Endothelial cell of umbilical vein (primary cell): ENCODE data around the gene MAP1LC3C. TPM values are rescaled to one million over a fixed set of nuclear protein-coding genes. Genes with fewer than 3 reads are reported as not detected.

ENCODE experiments used
- BruUV-seq: library from RNA; stranded (reverse); fragments of 400-500 nt; replicated peaks from 2 replicates; lab custom pipeline; 2021; lab: Mats Ljungman, UMichigan
- CTCF ChIA-PET: fragments of 300-600, 350-600 bp; sonication (Branson Sonifier 250); formaldehyde crosslinking; loops from one replicate; lab custom pipeline; 2021; ENCODE audit warnings: antibody characterized with exemption, inconsistent platforms; lab: Charles Lee
- POLR2A ChIA-PET: fragments of 300-600, 350-600 bp; sonication (Branson Sonifier 250); formaldehyde crosslinking; loops from one replicate; lab custom pipeline; 2021; ENCODE audit warnings: antibody characterized with exemption, inconsistent platforms; lab: Charles Lee
- DNase-seq: peaks from one replicate; pipeline ENCODE4 v3.0.0-alpha.2; 2011; ENCODE audit warnings: low read depth, low spot score
- FAIRE-seq: peaks from 2 replicates; lab custom pipeline; 2011; peaks lifted over from hg19 to GRCh38; lab: Jason Lieb, UNC
- H2AFZ ChIP-seq: 2 replicates; pipeline ENCODE4 v1.6.0; 2012; ENCODE audit warnings: low read depth, low read length, control low read depth, inconsistent platforms
- H3K27ac ChIP-seq: 2 replicates; pipeline ENCODE4 v1.5.1; 2011; ENCODE audit warnings: low read depth, mild to moderate bottlenecking, control low read depth, low read length, moderate library complexity; ENCODE audit not compliant: insufficient read depth
- H3K27me3 ChIP-seq, 2 experiments: 2 replicates each; pipeline versions ENCODE4 v1.6.0 to v1.6.1; 2011; ENCODE audit warnings: low read length in 2 of 2, mixed read lengths in 1 of 2; ENCODE audit not compliant: control insufficient read depth in 2 of 2, insufficient read depth in 2 of 2
- H3K36me3 ChIP-seq, 2 experiments: 2 replicates in 1 of 2; 3 replicates in 1 of 2; pipeline ENCODE4 v1.5.1; 2011; ENCODE audit warnings: low read length in 2 of 2, mild to moderate bottlenecking in 1 of 2, moderate library complexity in 1 of 2; ENCODE audit not compliant: control insufficient read depth in 2 of 2, insufficient read depth in 2 of 2; ENCODE audit errors: extremely low read depth in 1 of 2
- H3K4me1 ChIP-seq: 3 replicates; pipeline ENCODE4 v1.5.1; 2011; ENCODE audit warnings: mild to moderate bottlenecking, low read length; ENCODE audit not compliant: control insufficient read depth, insufficient read depth; ENCODE audit errors: extremely low read depth
- H3K4me2 ChIP-seq: 2 replicates; pipeline ENCODE4 v1.6.1; 2011; ENCODE audit warnings: low read length, control low read depth, mixed read lengths; ENCODE audit not compliant: insufficient read depth
- H3K4me3 ChIP-seq, 3 experiments: fragments of 200-600 bp in 1 of 3; sonication (generic), shearing (Covaris generic) in 1 of 3; replicated peaks in 1 of 3; 2 replicates each; pipeline ENCODE4 v1.5.1; 2011 to 2016; ENCODE audit warnings: control low read depth in 3 of 3, low read length in 3 of 3, mild to moderate bottlenecking in 2 of 3, inconsistent platforms in 1 of 3, low read depth in 1 of 3, moderate library complexity in 1 of 3; ENCODE audit not compliant: insufficient read depth in 1 of 3
- H3K79me2 ChIP-seq: 2 replicates; pipeline ENCODE4 v1.6.0; 2012; ENCODE audit warnings: low read length, inconsistent platforms; ENCODE audit not compliant: control insufficient read depth, insufficient read depth
- H3K9ac ChIP-seq: replicated peaks from 2 replicates; pipeline ENCODE3; 2011; ENCODE audit warnings: low read length, control low read depth; ENCODE audit not compliant: insufficient read depth; ENCODE audit errors: extremely low read depth
- H3K9me1 ChIP-seq: replicated peaks from 3 replicates; pipeline ENCODE4 v1.6.0; 2011; ENCODE audit warnings: mild to moderate bottlenecking, low read length; ENCODE audit not compliant: control insufficient read depth, insufficient read depth; ENCODE audit errors: extremely low read depth
- H3K9me3 ChIP-seq: replicated peaks from 2 replicates; pipeline ENCODE4 v1.5.1; 2012; ENCODE audit warnings: low read length, inconsistent platforms; ENCODE audit not compliant: control insufficient read depth, insufficient read depth
- H4K20me1 ChIP-seq: replicated peaks from 2 replicates; pipeline ENCODE3; 2011; ENCODE audit warnings: mild to moderate bottlenecking, low read length; ENCODE audit not compliant: control insufficient read depth, insufficient read depth; ENCODE audit errors: extremely low read depth
- CTCF ChIP-seq, 2 donors: IDR thresholded peaks; 1 replicate in 1 of 2; 2 replicates in 1 of 2; pipeline ENCODE4 v1.5.1; 2011; ENCODE audit warnings: low read length in 2 of 2, mild to moderate bottlenecking in 2 of 2, moderate library complexity in 2 of 2, control low read depth in 1 of 2, inconsistent platforms in 1 of 2, low read depth in 1 of 2; ENCODE audit not compliant: insufficient read depth in 1 of 2; ENCODE audit errors: extremely low read depth in 1 of 2
- EZH2 ChIP-seq: IDR thresholded peaks from 2 replicates; pipeline ENCODE4 v1.6.1; 2012; ENCODE audit warnings: borderline replicate concordance, low read depth, mild to moderate bottlenecking, moderate library complexity, low read length, inconsistent platforms; ENCODE audit not compliant: severe bottlenecking
- FOS ChIP-seq: IDR thresholded peaks from 2 replicates; pipeline ENCODE4 v1.6.1; 2011; ENCODE audit warnings: mild to moderate bottlenecking, low read length, moderate library complexity, borderline replicate concordance; ENCODE audit not compliant: insufficient read depth
- GATA2 ChIP-seq: IDR thresholded peaks from 2 replicates; pipeline ENCODE4 v1.7.0; 2011; ENCODE audit warnings: low read depth, mild to moderate bottlenecking, moderate library complexity, mixed read lengths, low read length; ENCODE audit not compliant: insufficient read length, insufficient read depth
- MAX ChIP-seq: IDR thresholded peaks from 2 replicates; pipeline ENCODE4 v1.6.1; 2011; ENCODE audit not compliant: insufficient read depth, insufficient read length
- MYC ChIP-seq: IDR thresholded peaks from one replicate; pipeline ENCODE4 v1.6.1; 2011; ENCODE audit warnings: mild to moderate bottlenecking, low read depth, low read length
- POLR2A ChIP-seq: IDR thresholded peaks from 2 replicates; pipeline ENCODE4 v1.6.1; 2012; ENCODE audit warnings: low read depth, mild to moderate bottlenecking, control low read depth, low read length
- POLR2AphosphoS5 ChIP-seq: IDR thresholded peaks from 2 replicates; pipeline ENCODE4 v1.6.1; 2012; ENCODE audit warnings: low read depth, mild to moderate bottlenecking, control low read depth, low read length, moderate library complexity; ENCODE audit not compliant: insufficient read depth
- dilution Hi-C: fragments of 300-500 bp; cut with MboI; formaldehyde crosslinking; loops from one replicate; pipeline ENCODE4 v1.15.0; 2019; ENCODE audit warnings: low sequenced_read_pairs; ENCODE audit not compliant: extremely low pct_ligation_motif_present
- intact Hi-C: fragments of 100-400 bp; cut with micrococcal nuclease; formaldehyde crosslinking; loops from one replicate; pipeline ENCODE4 v1.10.0; 2022
- polyA plus RNA-seq, 4 experiments: library from polyadenylated mRNA; depleted of rRNA in 3 of 4; stranded (reverse) in 3 of 4; unstranded in 1 of 4; fragments of >200 nt; gene quantifications; 2 replicates each; pipeline versions ENCODE4 v1.2.1 to v1.2.3, GENCODE V29; 2011 to 2012; ENCODE audit warnings: missing spikeins in 1 of 4
- total RNA-seq: library from RNA; stranded (reverse); gene quantifications from 2 replicates; pipeline ENCODE4 v1.2.3, GENCODE V29; 2021

Gene MAP1LC3C
- total and polyA plus RNA-seq, 2 donors (not counting 3 experiments of a cell fraction or from before 2014, with no cell fraction given) = not detected

- no peak overlapping the region for H3K4me2 ChIP-seq
- no peaks in the 10 kb centered on the region for H3K27me3 ChIP-seq
- FAIRE-seq = no peak
- H3K27ac ChIP-seq = no peak overlapping the region
- H2AFZ ChIP-seq = no peak overlapping the region
- H3K79me2 ChIP-seq = no peaks in the 10 kb centered on the region
- no peaks in the 10 kb centered on the region for H3K36me3 ChIP-seq
- no peaks in the 10 kb centered on the region for H3K9me1 ChIP-seq
- no peak overlapping the region for H3K9ac ChIP-seq
- POLR2A ChIA-PET = no interaction called here
- H3K4me1 ChIP-seq = no peaks in the 10 kb centered on the region
- CTCF ChIA-PET = no interaction called here
- TF ChIP-seq POLR2AphosphoS5 = no peak
- TF ChIP-seq POLR2A = no peak
- no peak for TF ChIP-seq CTCF (IDR thresholded peaks at IDR 0.05; ENCODE audit: extremely low read depth in 1 of 2, insufficient read depth in 1 of 2, low read depth in 1 of 2, low read length in 2 of 2)
- no peak for TF ChIP-seq FOS
- no peak for TF ChIP-seq EZH2
- TF ChIP-seq MAX = no peak
- H4K20me1 ChIP-seq = no peaks in the 10 kb centered on the region
- no peaks in the 10 kb centered on the region for H3K9me3 ChIP-seq
- no peak for DNase-seq
- dilution Hi-C loops = no loop called here
- intact Hi-C loops = no loop called here
- no peak overlapping the region for H3K4me3 ChIP-seq
- BruUV-seq = no TSS peak
These were observed 48.5 kb downstream of the MAP1LC3C start for GRCh38 chr1:241950390-241950789.

- DNase-seq (no peak), FAIRE-seq (no peak)
- no peak overlapping the region for H3K9ac ChIP-seq
- H4K20me1 ChIP-seq = no peaks in the 10 kb centered on the region
- TF ChIP-seq MAX (no peak), GATA2 (no peak), POLR2A (no peak), CTCF (IDR thresholded peaks at IDR 0.05; ENCODE audit: extremely low read depth in 1 of 2, insufficient read depth in 1 of 2, low read depth in 1 of 2, low read length in 2 of 2) (no peak), POLR2AphosphoS5 (no peak), EZH2 (no peak), MYC (no peak)
- no peaks in the 10 kb centered on the region for H3K79me2 ChIP-seq
- dilution Hi-C loops (no loop called here), intact Hi-C loops (no loop called here)
- no peaks in the 10 kb centered on the region for H3K27me3 ChIP-seq
- H3K27ac ChIP-seq = no peak overlapping the region
- no TSS peak for BruUV-seq
- H2AFZ ChIP-seq = no peak overlapping the region
- no peak overlapping the region for H3K4me3 ChIP-seq
- H3K4me1 ChIP-seq = no peaks in the 10 kb centered on the region
- H3K9me1 ChIP-seq = no peaks in the 10 kb centered on the region
- POLR2A ChIA-PET = no interaction called here
- CTCF ChIA-PET = interaction anchor here (1.0 kb wide), 1 partner anchor 13 kb away, joined by 3 read pairs; no protein-coding TSS in a partner anchor
- no peak overlapping the region for H3K4me2 ChIP-seq
- no peaks in the 10 kb centered on the region for H3K9me3 ChIP-seq
- H3K36me3 ChIP-seq = no peaks in the 10 kb centered on the region
These were observed 51.5 kb downstream of the MAP1LC3C start for GRCh38 chr1:241947354-241947753.
